ENCODE data around the gene ALDH9A1.
"Not testable (repeated sequence)": the region's sequence is repeated elsewhere in the genome, so short reads cannot be mapped to it uniquely, and the experiment has no call there.

Gene ALDH9A1

GRCh38 chr1:165644064-165644735 lies 54.2 kb downstream of the ALDH9A1 start:
- no peak for DNase-seq

GRCh38 chr1:165641231-165641987 lies 57.0 kb downstream of the ALDH9A1 start:
- no peak for DNase-seq

GRCh38 chr1:165639821-165640623 lies 58.3 kb downstream of the ALDH9A1 start:
- no peak for DNase-seq

- DNase-seq = not testable (repeated sequence)
Measured at GRCh38 chr1:165638211-165638610, 60.2 kb downstream of the ALDH9A1 start.

GRCh38 chr1:165637427-165637826 lies 60.9 kb downstream of the ALDH9A1 start:
- DNase-seq = no peak

- no peak for DNase-seq
Measured at GRCh38 chr1:165635823-165636222, 62.5 kb downstream of the ALDH9A1 start.

GRCh38 chr1:165635329-165635728 lies 63.0 kb downstream of the ALDH9A1 start:
- no peak for DNase-seq

GRCh38 chr1:165634154-165634921 lies 64.0 kb downstream of the ALDH9A1 start:
- no peak for DNase-seq

GRCh38 chr1:165633614-165634013 lies 64.7 kb downstream of the ALDH9A1 start:
- no peak for DNase-seq

- no peak for DNase-seq
Measured at GRCh38 chr1:165632491-165632890, 65.9 kb downstream of the ALDH9A1 start.

- no peak for DNase-seq
Measured at GRCh38 chr1:165632152-165632469, 66.3 kb downstream of the ALDH9A1 start.

- no peak for DNase-seq
Measured at GRCh38 chr1:165631342-165632151, 66.8 kb downstream of the ALDH9A1 start.

- DNase-seq = peak; percentile 84
Measured at GRCh38 chr1:165630629-165631341, 67.6 kb downstream of the ALDH9A1 start, which contains the start of gene MGST3. Gene MGST3 (plus strand): TSS chr1:165631234. CDS start chr1:165649848, 18,614 bp downstream.

- no peak for DNase-seq
Measured at GRCh38 chr1:165629848-165630628, 68.3 kb downstream of the ALDH9A1 start.

- DNase-seq = no peak
Measured at GRCh38 chr1:165629151-165629550, 69.2 kb downstream of the ALDH9A1 start.

GRCh38 chr1:165628147-165628822 lies 70.1 kb downstream of the ALDH9A1 start:
- no peak for DNase-seq

GRCh38 chr1:165624441-165624840 lies 73.9 kb downstream of the ALDH9A1 start:
- DNase-seq = no peak

- DNase-seq = no peak
Measured at GRCh38 chr1:165623624-165624023, 74.7 kb downstream of the ALDH9A1 start.

- no peak for DNase-seq
Measured at GRCh38 chr1:165619647-165620151, 78.7 kb downstream of the ALDH9A1 start.

All from activated gamma-delta T cell (primary cell).